NK-92 treated with Interleukin-12 subunit alpha and Interleukin-12 subunit beta, amount 100 ng/mL, for 24 hours (cell line): ENCODE measurements around the gene HINT2.

ENCODE experiments used
- DNase-seq: peaks from one replicate; lab custom pipeline; 2025; lab: John Stamatoyannopoulos, UW

The HINT2 gene

DNA sequence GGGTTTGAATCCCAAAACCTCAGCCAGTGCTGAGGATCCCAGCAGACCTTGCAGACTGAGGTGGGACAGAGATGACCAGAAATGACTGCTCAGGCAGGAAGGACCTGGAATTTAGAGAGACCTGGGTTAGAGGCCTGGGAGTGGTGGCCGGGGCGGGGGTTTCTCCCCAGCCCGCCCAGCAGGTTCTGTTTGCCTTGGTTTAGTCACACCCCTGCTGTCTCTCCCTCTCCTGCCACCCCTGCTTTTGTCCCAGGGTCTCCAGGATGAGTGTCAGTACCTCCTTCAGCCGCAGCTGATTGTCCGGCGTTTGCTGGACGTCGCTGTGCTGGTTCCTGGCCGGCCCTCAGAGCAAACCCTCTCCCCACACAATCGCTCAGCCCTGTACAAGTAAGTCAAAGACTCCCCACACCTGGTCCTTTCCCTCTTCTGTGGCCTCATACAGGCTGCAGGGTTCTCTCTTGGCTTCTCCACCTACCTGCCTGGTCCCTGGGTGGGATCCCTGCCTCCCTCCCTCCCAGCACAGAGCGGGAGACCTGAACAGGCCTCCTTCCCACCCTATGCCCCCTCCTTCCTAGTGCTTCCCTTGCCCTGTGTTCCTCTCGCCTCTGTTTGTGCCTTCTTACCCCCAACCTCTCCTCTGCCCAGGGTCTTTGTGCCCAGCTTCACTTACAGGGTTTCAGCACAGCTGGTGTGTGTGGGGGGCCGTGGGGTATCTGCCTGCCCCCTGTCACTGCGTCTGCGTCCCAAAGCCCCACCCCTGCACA is 26.2 kb upstream of the HINT2 start:
- DNase-seq = no peak

DNA sequence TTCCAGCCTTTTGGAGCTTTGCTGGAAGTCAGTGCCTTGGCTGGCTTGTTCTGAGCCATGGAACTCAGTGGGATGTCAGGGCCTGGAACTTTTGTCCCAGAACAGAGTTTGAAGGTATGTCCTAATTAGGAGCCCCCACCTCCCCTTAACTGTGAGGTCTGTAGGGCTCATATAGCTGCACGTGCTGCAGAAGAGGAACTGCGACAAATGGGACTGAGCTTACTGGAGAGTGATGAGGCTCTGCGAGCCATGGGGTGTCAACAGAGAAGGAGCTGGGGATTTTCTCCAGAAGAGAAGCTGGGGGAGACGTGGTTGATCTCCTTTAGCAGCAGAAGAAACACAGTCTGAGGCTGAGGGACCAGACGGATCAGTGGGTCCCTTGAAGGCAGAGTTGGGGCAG is 25.1 kb upstream of the HINT2 start:
- no peak for DNase-seq

GRCh38 chr9:35836595-35836994 is 21.8 kb upstream of the HINT2 start:
- DNase-seq = no peak

- no peak for DNase-seq
Observed at GRCh38 chr9:35835766-35836165, 20.9 kb upstream of the HINT2 start.

GRCh38 chr9:35835216-35835632 is 20.4 kb upstream of the HINT2 start:
- no peak for DNase-seq

DNA sequence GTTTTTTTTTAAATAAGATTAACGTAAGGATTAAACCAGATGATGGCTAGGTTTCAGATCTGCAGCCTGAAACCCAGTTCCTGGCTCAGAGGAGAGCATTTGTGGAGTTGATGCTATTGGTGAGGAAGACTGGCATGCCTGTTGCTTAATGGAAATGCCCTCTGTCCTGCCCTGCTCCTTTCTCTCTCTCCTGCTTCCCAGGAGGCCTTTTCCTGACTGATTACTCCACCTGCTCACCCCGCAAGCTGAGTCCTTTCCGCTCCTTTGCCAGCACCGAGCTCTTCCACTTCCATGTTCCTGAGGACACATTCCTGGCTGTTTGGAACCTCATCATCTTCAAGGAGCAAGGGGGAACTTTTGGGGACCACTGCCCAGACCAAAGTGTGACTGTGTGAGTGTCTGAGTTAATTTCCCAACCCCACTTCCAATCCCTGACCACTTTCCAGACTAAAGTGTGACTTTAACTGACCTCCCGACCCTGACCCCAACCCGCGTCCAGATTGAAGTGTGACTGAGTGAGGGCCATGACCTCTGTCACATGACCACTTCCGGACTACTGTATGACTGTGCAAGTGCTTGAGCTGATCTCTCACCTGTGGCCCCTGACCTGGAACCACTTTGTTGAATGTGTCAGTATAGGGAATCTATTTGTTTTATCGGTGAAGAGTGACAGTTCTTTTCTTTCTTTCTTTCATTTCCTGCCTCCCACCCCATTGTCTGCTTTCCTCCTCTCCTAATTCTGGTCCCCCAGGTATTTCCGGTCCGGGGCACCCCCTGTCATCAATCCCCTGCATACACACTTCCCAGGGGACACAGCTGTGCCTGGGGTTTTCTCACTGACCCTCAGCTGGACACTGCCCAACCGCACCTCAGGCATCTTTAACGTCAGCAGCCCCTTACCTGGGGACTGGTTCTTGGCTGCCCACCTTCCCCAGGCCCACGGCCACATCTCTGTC is 19.7 kb upstream of the HINT2 start:
- no peak for DNase-seq

GRCh38 chr9:35832814-35833213 is 18.0 kb upstream of the HINT2 start:
- DNase-seq = no peak

DNA sequence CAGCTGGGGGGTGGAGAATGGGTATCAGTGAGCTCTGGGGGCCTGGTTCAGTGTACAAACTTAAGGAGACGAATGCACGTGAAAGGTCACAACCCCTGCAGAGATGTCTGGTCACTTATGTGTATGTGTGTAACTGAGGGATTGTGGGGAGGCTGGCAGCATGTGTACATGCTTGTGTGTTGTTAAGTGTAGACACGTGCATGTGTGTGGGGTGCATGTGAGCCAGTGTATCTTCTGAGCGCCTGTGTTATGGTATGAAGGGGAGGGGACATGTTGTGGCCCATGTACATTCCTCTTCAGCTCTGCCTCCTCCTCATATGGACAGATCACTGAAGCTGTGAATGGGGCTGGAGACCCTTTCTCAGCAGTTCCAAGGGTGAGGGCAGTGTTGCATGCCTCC is 16.2 kb upstream of the HINT2 start:
- DNase-seq = no peak

- no peak for DNase-seq
Observed at GRCh38 chr9:35829764-35830096, 14.9 kb upstream of the HINT2 start.

DNA sequence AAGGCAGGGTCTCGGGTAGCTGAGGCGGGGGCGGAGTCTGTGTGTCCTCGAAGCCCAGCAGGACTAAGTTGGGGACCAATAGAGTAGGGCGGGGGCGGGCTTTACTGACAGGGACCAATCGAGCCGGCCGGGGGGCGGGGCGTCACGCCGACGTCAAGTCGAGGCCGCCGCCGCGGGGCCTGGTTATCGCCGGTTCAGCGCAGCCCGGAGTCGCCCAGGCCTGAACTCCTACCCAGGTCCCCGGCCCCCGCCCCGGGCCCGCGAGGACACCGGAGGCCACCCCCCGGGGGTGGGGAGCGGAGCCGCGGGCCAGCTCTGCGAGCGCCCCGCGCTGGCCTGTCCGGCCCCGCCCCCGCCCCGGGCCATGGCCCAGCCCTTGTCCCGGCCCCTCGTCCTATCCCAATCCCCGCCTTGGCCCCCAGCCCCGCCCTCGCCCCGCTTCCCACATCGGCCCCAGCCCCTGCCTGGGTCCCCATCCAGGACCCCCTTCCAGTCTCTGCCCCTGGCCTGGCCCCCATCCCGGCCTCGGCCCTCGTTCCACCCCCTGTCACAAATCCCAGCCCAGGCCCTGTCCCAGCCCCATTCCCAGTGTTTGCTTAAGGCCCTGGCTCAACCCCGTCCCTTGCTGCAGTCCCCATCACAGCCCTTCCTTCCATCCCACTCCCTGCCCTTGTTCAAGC is 14.4 kb upstream of the HINT2 start, which contains the start of gene TMEM8B:
Gene TMEM8B, plus strand, starts transcription at position 145 of the 680 bp plus-strand sequence. Its CDS starts 220 bp downstream, at position 365.
- DNase-seq = peak; percentile 88

- DNase-seq = no peak
Observed at GRCh38 chr9:35828716-35829083, 13.9 kb upstream of the HINT2 start, which contains the start of gene FAM221B. FAM221B (minus strand) TSS chr9:35828732; CDS start chr9:35826161, 2,571 bp downstream.

GRCh38 chr9:35827486-35827885 is 12.6 kb upstream of the HINT2 start:
- no peak for DNase-seq

DNA sequence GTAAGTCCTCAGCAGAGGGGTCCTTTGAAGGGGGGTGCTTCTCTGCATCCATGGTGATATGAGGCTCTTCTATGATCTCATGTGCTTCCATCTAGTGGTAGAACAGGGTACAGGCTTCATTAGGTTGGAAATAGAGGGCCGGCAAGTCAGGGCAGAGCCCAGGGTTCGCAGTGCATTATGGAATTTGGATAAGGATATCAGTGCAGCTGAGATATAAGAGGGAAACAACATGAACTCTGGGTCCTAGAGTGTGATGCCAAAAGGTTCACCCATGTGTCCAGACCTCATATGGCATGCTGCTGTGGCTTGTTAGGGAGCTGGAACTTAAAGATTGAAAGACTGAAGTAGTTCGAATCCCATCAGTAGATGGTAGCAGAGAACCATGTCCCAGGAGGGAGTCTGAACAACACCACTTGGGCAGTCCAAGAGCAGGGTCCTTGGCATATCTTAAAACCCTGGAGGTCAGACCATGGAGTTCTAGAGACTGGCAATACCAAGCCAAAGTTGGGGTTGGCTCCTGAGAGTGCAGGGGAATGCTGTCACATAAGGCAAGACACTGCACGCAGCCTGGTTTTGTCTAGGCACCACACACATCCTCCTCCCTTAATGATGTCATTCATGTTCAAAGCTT is 11.3 kb upstream of the HINT2 start:
- DNase-seq = no peak

DNA sequence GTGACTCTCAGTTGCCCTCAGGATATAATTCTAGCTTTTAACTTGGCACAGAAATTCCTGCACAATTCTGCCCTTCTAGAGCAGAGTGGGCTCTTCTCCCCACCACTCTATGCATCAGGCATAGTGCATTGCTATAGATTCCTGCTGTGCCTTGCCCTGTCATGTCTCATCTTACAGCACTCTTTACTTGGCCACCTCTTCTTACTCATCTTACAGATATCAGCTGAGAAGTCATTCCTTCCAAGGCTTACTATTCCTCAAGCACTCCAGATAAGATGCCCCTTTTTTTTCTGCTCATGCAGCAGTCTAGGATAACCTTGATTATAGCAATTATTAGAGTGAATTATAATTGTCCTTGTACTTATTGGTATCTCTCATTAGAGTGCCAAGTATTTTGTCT is 8.1 kb upstream of the HINT2 start:
- DNase-seq = no peak

DNA sequence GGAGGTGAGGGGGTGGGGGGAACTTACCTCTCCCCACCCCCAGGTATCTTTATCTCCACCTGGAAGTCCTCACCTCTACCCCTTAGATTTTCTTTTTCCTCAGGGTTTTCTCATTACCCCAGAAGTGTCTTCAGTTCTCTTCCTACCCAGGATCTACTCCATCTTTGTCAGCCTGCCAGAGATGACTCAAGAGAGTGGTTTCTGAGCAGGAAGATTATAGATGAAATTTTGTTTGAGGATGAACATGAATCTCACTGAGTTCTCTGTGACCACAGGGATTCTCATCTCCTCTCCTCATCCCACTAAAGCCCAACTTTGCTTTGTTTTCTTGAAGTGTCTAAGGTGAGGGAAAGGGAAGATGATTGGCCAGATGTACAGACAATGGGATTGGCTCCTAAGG is 5.2 kb upstream of the HINT2 start:
- no peak for DNase-seq

DNA sequence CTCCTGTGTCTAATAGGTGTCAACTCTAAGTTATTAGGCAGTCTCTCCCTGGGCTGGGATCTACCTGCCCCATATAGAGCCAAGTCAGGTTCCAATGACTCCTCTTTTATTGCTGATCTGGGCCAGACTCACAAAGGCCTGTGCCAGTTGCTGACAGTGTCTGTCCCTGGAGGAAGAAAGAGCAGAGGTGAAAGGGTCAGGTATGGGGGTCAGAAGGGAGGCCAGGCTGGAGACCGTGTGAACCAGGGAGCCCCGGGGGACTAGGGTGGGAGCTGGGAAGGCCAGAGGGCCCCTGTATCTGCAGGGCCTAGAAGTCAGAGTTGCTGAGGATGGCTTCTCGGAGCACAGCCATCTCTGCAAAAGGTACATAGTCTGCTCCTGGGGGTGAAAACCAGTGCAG is 3.5 kb upstream of the HINT2 start:
- DNase-seq = no peak

DNA sequence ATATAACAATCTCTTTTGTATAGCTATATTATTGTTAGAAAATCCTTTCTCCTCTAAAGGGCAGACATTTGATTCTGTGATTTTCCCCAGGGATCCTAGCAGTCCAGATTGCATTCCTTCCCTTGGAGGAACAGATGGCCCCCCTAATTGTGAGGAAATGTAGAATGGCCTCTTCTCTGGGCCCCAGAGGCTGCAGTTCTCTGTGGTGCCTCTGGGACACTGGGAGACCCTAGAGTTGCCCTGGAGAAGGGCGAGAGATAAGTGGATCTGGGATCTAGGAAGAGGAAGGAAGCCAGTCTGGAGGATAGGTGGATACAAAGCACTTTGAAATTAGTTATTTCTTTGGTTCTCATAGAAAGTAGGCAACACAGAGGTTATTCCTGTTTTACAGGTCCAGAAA is 1.9 kb upstream of the HINT2 start:
- no peak for DNase-seq

DNA sequence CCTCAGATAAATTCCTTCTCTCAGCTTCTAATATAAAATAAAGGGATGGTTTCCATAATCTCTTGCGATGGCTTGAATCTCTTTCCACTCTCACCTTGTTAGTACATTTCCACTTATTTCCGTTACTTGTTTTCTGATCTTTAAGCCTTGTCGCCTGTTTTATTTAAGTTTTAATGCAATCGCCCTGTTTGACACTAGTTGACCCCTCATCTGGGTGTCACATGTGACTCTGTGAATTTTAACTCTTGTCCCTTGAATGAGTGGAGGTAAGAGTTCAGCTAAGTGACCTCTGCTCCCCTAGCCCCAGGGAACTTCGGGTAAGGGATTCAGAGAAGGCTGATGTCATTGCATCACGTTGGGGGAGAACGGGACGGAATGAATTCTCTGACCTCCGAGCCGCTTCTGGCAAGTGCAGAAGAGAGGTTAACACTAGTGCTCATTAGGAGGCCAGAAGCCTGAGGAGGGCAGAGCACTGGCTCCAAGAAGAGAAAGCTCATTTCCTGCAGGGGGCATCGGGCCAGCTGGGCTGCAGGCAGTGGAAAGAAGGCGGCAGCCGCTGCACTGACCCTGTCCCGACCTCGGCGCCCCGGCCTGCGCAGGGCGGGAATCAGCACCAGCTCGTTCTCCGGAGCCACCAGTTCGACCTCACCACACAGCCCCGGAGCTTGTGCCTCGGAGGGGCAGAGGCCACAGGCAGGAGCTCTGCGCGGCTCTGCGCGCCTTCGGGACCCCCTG is 569 bp downstream of the HINT2 start:
- DNase-seq = peak; percentile 62

DNA sequence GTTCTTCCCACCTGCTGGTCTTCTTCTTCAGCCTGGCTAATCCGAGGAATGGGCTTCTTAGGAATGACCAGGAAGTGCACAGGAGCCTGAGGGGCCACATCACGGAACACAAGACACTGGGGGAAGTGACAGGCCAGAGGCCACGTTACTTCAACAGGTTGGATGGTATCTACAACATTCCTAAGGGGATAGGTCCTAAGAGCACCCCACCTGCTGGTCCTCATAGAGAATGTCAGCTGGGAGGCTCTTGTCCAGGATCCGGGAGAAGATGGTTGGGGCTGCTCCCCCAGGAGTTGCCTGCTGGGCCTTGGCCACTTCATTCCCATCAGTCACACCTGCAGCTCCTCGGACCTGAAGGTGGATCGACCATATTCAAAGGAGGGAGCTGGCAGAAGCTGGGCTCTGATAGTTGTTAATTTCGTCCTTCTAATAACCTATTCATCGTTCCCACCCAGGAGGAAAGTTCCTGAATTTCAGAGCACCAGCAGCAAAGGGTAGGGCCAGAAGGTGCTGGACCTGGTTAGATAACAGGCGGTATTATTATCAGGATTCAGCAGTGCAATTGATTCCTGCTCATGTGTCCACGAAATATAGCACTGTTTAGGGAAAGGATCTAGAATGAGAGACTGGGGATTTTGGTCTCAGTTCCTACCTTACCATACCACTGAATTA is 1.3 kb downstream of the HINT2 start:
- DNase-seq = no peak

DNA sequence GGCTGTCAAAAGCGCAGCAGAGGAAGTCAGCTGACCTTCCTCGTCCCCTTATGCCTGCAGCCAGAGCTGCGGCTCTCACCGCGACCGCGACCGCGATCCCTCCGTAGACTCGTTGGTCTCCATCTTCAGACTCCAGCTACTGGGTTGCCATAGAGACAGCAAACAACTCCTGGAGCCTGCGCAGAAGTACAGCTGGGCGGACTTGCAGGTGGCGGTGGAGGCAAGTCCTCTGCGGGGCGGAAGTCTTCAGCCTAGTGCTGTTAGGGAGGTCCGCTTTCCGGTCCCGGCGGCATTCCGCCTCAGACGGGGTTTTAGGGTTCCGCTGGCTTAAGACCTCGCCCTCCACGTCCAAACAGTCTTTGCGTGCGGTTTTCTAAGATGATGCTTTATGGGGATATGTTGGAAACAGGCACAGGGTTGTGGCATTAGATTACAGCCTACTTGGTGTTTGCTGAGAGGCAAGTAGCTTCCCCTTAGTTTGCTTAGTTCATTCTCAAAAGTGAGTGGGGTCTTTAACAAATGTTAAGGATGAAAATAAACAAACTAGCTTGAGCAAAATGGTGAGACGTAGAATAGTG is 2.7 kb downstream of the HINT2 start, which contains the start of gene SPAG8:
Gene SPAG8, minus strand, starts transcription at position 238 of the 578 bp plus-strand sequence. Its CDS starts 115 bp downstream, at position 123.
- peak; percentile 97 for DNase-seq
